ENCODE data around the gene DCDC2C.

DNA sequence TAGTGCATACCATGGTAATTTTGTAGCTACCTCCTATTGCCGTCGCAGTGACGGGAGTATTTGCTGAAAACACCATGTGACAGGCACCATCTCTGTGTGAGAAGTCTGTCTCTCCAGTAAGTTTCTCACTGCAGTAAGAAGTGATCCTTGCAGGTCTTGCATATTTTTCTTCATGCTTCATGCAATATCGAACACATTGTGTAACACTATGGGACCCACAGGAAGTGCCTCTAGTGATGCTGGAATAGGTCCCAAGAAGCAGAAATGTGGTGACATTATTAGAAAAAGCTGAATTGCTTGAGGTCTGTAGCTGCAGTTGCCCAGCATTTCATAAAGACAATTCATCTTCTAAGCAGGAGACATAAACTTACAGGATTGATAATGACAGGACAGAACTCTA is 167.6 kb downstream of the DCDC2C start:
- TF ChIP-seq MEF2A (IDR thresholded peaks at IDR 0.05; ENCODE audit: borderline replicate concordance, low read depth) (no peak), NFIC (IDR thresholded peaks at IDR 0.05; ENCODE audit: borderline replicate concordance) (no peak), SIN3A (IDR thresholded peaks at IDR 0.05; ENCODE audit: borderline replicate concordance, low read depth, low read length) (no peak), GABPA (IDR thresholded peaks at IDR 0.05; ENCODE audit: low read depth) (no peak), POLR2AphosphoS5 (IDR thresholded peaks at IDR 0.05; ENCODE audit: low read depth, low read length) (no peak), TEAD4 (IDR thresholded peaks at IDR 0.05; ENCODE audit: borderline replicate concordance, insufficient read depth) (no peak), TAF1 (IDR thresholded peaks at IDR 0.05; ENCODE audit: borderline replicate concordance, low read depth, low read length) (no peak), CHD2 (IDR thresholded peaks at IDR 0.05; ENCODE audit: low read length, partially characterized antibody) (no peak)
- TF ChIP-seq, protein P1, sequence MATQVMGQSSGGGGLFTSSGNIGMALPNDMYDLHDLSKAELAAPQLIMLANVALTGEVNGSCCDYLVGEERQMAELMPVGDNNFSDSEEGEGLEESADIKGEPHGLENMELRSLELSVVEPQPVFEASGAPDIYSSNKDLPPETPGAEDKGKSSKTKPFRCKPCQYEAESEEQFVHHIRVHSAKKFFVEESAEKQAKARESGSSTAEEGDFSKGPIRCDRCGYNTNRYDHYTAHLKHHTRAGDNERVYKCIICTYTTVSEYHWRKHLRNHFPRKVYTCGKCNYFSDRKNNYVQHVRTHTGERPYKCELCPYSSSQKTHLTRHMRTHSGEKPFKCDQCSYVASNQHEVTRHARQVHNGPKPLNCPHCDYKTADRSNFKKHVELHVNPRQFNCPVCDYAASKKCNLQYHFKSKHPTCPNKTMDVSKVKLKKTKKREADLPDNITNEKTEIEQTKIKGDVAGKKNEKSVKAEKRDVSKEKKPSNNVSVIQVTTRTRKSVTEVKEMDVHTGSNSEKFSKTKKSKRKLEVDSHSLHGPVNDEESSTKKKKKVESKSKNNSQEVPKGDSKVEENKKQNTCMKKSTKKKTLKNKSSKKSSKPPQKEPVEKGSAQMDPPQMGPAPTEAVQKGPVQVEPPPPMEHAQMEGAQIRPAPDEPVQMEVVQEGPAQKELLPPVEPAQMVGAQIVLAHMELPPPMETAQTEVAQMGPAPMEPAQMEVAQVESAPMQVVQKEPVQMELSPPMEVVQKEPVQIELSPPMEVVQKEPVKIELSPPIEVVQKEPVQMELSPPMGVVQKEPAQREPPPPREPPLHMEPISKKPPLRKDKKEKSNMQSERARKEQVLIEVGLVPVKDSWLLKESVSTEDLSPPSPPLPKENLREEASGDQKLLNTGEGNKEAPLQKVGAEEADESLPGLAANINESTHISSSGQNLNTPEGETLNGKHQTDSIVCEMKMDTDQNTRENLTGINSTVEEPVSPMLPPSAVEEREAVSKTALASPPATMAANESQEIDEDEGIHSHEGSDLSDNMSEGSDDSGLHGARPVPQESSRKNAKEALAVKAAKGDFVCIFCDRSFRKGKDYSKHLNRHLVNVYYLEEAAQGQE (IDR thresholded peaks at IDR 0.05; ENCODE audit: low read depth, low read length) = no peak
- TF ChIP-seq, protein P2, sequence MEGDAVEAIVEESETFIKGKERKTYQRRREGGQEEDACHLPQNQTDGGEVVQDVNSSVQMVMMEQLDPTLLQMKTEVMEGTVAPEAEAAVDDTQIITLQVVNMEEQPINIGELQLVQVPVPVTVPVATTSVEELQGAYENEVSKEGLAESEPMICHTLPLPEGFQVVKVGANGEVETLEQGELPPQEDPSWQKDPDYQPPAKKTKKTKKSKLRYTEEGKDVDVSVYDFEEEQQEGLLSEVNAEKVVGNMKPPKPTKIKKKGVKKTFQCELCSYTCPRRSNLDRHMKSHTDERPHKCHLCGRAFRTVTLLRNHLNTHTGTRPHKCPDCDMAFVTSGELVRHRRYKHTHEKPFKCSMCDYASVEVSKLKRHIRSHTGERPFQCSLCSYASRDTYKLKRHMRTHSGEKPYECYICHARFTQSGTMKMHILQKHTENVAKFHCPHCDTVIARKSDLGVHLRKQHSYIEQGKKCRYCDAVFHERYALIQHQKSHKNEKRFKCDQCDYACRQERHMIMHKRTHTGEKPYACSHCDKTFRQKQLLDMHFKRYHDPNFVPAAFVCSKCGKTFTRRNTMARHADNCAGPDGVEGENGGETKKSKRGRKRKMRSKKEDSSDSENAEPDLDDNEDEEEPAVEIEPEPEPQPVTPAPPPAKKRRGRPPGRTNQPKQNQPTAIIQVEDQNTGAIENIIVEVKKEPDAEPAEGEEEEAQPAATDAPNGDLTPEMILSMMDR (IDR thresholded peaks at IDR 0.05) = no peak
- TF ChIP-seq, protein P3, sequence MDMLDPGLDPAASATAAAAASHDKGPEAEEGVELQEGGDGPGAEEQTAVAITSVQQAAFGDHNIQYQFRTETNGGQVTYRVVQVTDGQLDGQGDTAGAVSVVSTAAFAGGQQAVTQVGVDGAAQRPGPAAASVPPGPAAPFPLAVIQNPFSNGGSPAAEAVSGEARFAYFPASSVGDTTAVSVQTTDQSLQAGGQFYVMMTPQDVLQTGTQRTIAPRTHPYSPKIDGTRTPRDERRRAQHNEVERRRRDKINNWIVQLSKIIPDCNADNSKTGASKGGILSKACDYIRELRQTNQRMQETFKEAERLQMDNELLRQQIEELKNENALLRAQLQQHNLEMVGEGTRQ (IDR thresholded peaks at IDR 0.05; ENCODE audit: borderline replicate concordance, low read depth, low read length) = no peak
